Tibial nerve (tissue), 4 donors: ENCODE results near the gene ST14. TPM values are rescaled to one million over a fixed set of nuclear protein-coding genes. Genes with fewer than 3 reads are reported as not detected.

ENCODE experiments used
- DNase-seq, 2 donors: peaks; one replicate each; pipeline ENCODE4 v3.0.0-alpha.2; 2019; ENCODE audit warnings: low spot score in 2 of 2
- H3K27ac ChIP-seq, 4 donors: fragments of 200-600 bp; sonication (generic) in 3 of 4; one replicate each; pipeline ENCODE4 v1.5.1; 2017 to 2019; ENCODE audit warnings: mild to moderate bottlenecking in 1 of 4
- H3K27me3 ChIP-seq, 2 donors: fragments of 200-600 bp; sonication (generic) in 1 of 2; one replicate each; pipeline versions ENCODE4 v1.5.1 to v1.6.0; 2017 to 2019
- H3K36me3 ChIP-seq, 3 donors: fragments of 200-600 bp; sonication (generic); one replicate each; pipeline ENCODE4 v1.5.1; 2018 to 2019
- H3K4me1 ChIP-seq, 4 donors: fragments of 200-600 bp; sonication (generic) in 3 of 4; one replicate each; pipeline ENCODE4 v1.5.1; 2017 to 2019
- H3K4me3 ChIP-seq, 4 donors: fragments of 200-600 bp; sonication (generic) in 3 of 4; one replicate each; pipeline ENCODE4 v1.5.1; 2017 to 2019; ENCODE audit warnings: mild to moderate bottlenecking in 1 of 4, moderate library complexity in 1 of 4
- H3K9me3 ChIP-seq, 4 donors: fragments of 200-600 bp; sonication (generic) in 3 of 4; one replicate each; pipeline ENCODE4 v1.5.1; 2017 to 2019
- CTCF ChIP-seq, 5 experiments: fragments of 200-600 bp in 3 of 5; fragments of 450-650 bp in 2 of 5; sonication (generic) in 3 of 5; IDR thresholded peaks; one replicate each; pipeline ENCODE4 v1.5.1; 2016 to 2019; ENCODE audit warnings: antibody characterized with exemption in 5 of 5, mild to moderate bottlenecking in 3 of 5, moderate library complexity in 2 of 5
- EP300 ChIP-seq, 2 donors: sonication (generic); formaldehyde crosslinking; IDR thresholded peaks; one replicate each; pipeline ENCODE4 v1.6.1; 2017; ENCODE audit warnings: antibody characterized with exemption in 2 of 2, mild to moderate bottlenecking in 1 of 2
- POLR2A ChIP-seq, 2 donors: fragments of 450-650 bp; IDR thresholded peaks; one replicate each; pipeline ENCODE4 v1.6.1; 2017; ENCODE audit warnings: antibody characterized with exemption in 2 of 2, mild to moderate bottlenecking in 2 of 2, moderate library complexity in 2 of 2
- WGBS, 2 donors: methylation state at CpG; one replicate each; pipeline ENCODE4 v1.1.5; 2018; 5-methylcytosine and 5-hydroxymethylcytosine counted together
- total RNA-seq, 4 donors: library from RNA; depleted of rRNA; stranded (reverse); fragments of >200 nt; gene quantifications; one replicate each; pipeline ENCODE4 v1.1.0, GENCODE V29; 2016

The ST14 gene
- total RNA-seq, 4 donors from 2014 or later: 1.5 to 10.8 (median 2.6) TPM

- H3K36me3 ChIP-seq: no peaks in the 10 kb centered on the region
- no peak overlapping the region for H3K4me3 ChIP-seq
- peak in 1 of 2 donors; percentile 45 for DNase-seq
- H3K27me3 ChIP-seq: peaks cover 0 to 9% of the 10 kb centered on the region in 2 donors
- 34 to 37% methylated on average over 28 of the region's 28 CpGs for WGBS, 2 donors
- peaks cover 0 to 7% (median 0%) of the 10 kb centered on the region in 4 donors for H3K4me1 ChIP-seq
- no peak overlapping the region for H3K27ac ChIP-seq
- H3K9me3 ChIP-seq: no peaks in the 10 kb centered on the region
- TF ChIP-seq POLR2A (IDR thresholded peaks at IDR 0.05) (no peak), CTCF (IDR thresholded peaks at IDR 0.05) (peak; percentile 85 to 96 (median 93)), EP300 (IDR thresholded peaks at IDR 0.05) (no peak)
Observed at GRCh38 chr11:130213143-130213978, 53.8 kb downstream of the ST14 start.

DNA sequence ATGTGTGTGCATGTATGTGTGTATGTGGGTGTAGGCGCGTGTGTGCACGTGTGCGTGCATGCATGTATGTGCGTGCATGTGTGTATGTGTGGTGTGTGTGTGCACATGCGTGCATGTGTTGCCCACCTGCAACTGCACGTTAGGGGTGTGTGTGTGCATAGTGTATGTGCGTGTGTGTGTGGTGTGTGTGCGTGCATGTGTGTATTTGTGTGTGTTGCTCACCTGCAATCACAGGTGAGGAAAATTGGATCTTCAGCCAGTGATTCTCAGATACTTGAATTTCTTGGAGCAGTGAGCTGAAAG is 54.3 kb downstream of the ST14 start:
- Histone ChIP-seq H3K4me3 (no peak overlapping the region), H3K36me3 (no peaks in the 10 kb centered on the region), H3K4me1 (peaks cover 0 to 7% (median 0%) of the 10 kb centered on the region in 4 donors), H3K27me3 (peaks cover 0 to 9% of the 10 kb centered on the region in 2 donors), H3K27ac (no peak overlapping the region), H3K9me3 (no peaks in the 10 kb centered on the region)
- DNase-seq: no peak
- 96 to 97% methylated on average over 9 of the region's 9 CpGs for WGBS, 2 donors
- TF ChIP-seq EP300 (IDR thresholded peaks at IDR 0.05): no peak
- TF ChIP-seq POLR2A (IDR thresholded peaks at IDR 0.05): no peak
- no peak for TF ChIP-seq CTCF (IDR thresholded peaks at IDR 0.05)

- no peak overlapping the region for H3K27ac ChIP-seq
- peaks cover 0 to 9% of the 10 kb centered on the region in 2 donors for H3K27me3 ChIP-seq
- no peaks in the 10 kb centered on the region for H3K36me3 ChIP-seq
- H3K4me3 ChIP-seq: no peak overlapping the region
- no peak for DNase-seq
- peaks cover 0 to 7% (median 0%) of the 10 kb centered on the region in 4 donors for H3K4me1 ChIP-seq
- 86 to 88% methylated on average over 6 of the region's 6 CpGs for WGBS, 2 donors
- TF ChIP-seq CTCF (IDR thresholded peaks at IDR 0.05): no peak
- TF ChIP-seq POLR2A (IDR thresholded peaks at IDR 0.05): no peak
- no peak for TF ChIP-seq EP300 (IDR thresholded peaks at IDR 0.05)
- no peaks in the 10 kb centered on the region for H3K9me3 ChIP-seq
Observed at GRCh38 chr11:130214861-130215530, 55.4 kb downstream of the ST14 start.

GRCh38 chr11:130215531-130216220 is 56.1 kb downstream of the ST14 start:
- WGBS, 2 donors: 66 to 68% methylated on average over 12 to 13 of the region's 13 CpGs
- TF ChIP-seq CTCF (IDR thresholded peaks at IDR 0.05): no peak
- no peak for TF ChIP-seq EP300 (IDR thresholded peaks at IDR 0.05)
- TF ChIP-seq POLR2A (IDR thresholded peaks at IDR 0.05): no peak
- no peak for DNase-seq
- no peaks in the 10 kb centered on the region for H3K36me3 ChIP-seq
- no peaks in the 10 kb centered on the region for H3K9me3 ChIP-seq
- no peak overlapping the region for H3K4me3 ChIP-seq
- H3K27ac ChIP-seq: no peak overlapping the region
- H3K27me3 ChIP-seq: peaks cover 0 to 9% of the 10 kb centered on the region in 2 donors
- H3K4me1 ChIP-seq: peaks cover 0 to 7% (median 0%) of the 10 kb centered on the region in 4 donors

- Histone ChIP-seq H3K4me1 (peaks cover 0 to 7% (median 0%) of the 10 kb centered on the region in 4 donors), H3K36me3 (no peaks in the 10 kb centered on the region), H3K27me3 (peaks cover 0 to 9% of the 10 kb centered on the region in 2 donors), H3K4me3 (no peak overlapping the region), H3K9me3 (no peaks in the 10 kb centered on the region), H3K27ac (no peak overlapping the region)
- no peak for DNase-seq
- 46 to 49% methylated on average over 4 of the region's 4 CpGs for WGBS, 2 donors
- TF ChIP-seq EP300 (IDR thresholded peaks at IDR 0.05) (no peak), POLR2A (IDR thresholded peaks at IDR 0.05) (no peak), CTCF (IDR thresholded peaks at IDR 0.05) (no peak)
Observed at GRCh38 chr11:130216221-130216550, 56.6 kb downstream of the ST14 start.
